GM12878 (cell line): ENCODE measurements around the gene ZNF45. TPM values are rescaled to one million over a fixed set of nuclear protein-coding genes. Genes with fewer than 3 reads are reported as not detected.

ENCODE experiments used
- ATF7 ChIP-seq: fragments of 450-650 bp; IDR thresholded peaks from 2 replicates; pipeline ENCODE4 v1.6.1; 2016; ENCODE audit warnings: low read depth, mild to moderate bottlenecking
- BACH1 ChIP-seq: fragments of 450-650 bp; IDR thresholded peaks from 2 replicates; pipeline ENCODE4 v1.6.1; 2017; ENCODE audit warnings: mild to moderate bottlenecking, borderline replicate concordance
- CEBPZ ChIP-seq: fragments of 150-350 bp; IDR thresholded peaks from 2 replicates; pipeline ENCODE4 v1.6.1; 2016; ENCODE audit warnings: low read depth, low read length
- CREB1 ChIP-seq: IDR thresholded peaks from 2 replicates; pipeline ENCODE4 v1.6.1; 2012; ENCODE audit warnings: low read depth, mild to moderate bottlenecking, inconsistent platforms
- ESRRA ChIP-seq: IDR thresholded peaks from 2 replicates; pipeline ENCODE4 v1.6.1; 2012; ENCODE audit warnings: mild to moderate bottlenecking, low read length, improper control_type of control experiment
- GABPA ChIP-seq: IDR thresholded peaks from 2 replicates; pipeline ENCODE4 v1.6.1; 2014; ENCODE audit warnings: antibody characterized with exemption, low read depth, mild to moderate bottlenecking, inconsistent platforms
- GATAD2B ChIP-seq: fragments of 450-650 bp; conservative IDR thresholded peaks from 2 replicates; pipeline ENCODE4 v1.6.1; 2017; ENCODE audit warnings: low read depth, mild to moderate bottlenecking, moderate library complexity
- MTA3 ChIP-seq: IDR thresholded peaks from 2 replicates; pipeline ENCODE4 v1.6.1; 2012; ENCODE audit warnings: low read length, inconsistent platforms, borderline replicate concordance
- NR2F1 ChIP-seq: fragments of 450-650 bp; conservative IDR thresholded peaks from 2 replicates; pipeline ENCODE4 v1.6.1; 2017; ENCODE audit warnings: mild to moderate bottlenecking
- POLR2AphosphoS5 ChIP-seq: IDR thresholded peaks from 2 replicates; pipeline ENCODE4 v1.6.1; 2011; ENCODE audit warnings: mild to moderate bottlenecking, low read length, inconsistent platforms
- POU2F2 ChIP-seq: IDR thresholded peaks from 3 replicates; pipeline ENCODE4 v1.6.1; 2011; ENCODE audit warnings: low read depth, mild to moderate bottlenecking, low read length, borderline replicate concordance
- SMAD1 ChIP-seq: fragments of 450-650 bp; IDR thresholded peaks from 2 replicates; pipeline ENCODE4 v1.6.1; 2018; ENCODE audit warnings: mild to moderate bottlenecking, low read depth; ENCODE audit not compliant: partially characterized antibody
- SP1 ChIP-seq: IDR thresholded peaks from one replicate; pipeline ENCODE4 v1.6.1; 2011; ENCODE audit warnings: low read depth, low read length
- ZBTB4 ChIP-seq: fragments of 450-650 bp; formaldehyde crosslinking; IDR thresholded peaks from 2 replicates; pipeline ENCODE4 v1.4.0; 2022; ENCODE audit warnings: mild to moderate bottlenecking, moderate library complexity
- ZNF207 ChIP-seq: fragments of 450-650 bp; IDR thresholded peaks from 2 replicates; pipeline ENCODE4 v1.6.1; 2014; ENCODE audit warnings: antibody characterized with exemption, mild to moderate bottlenecking, borderline replicate concordance
- polyA plus RNA-seq, 11 experiments: library from polyadenylated mRNA; depleted of rRNA in 4 of 11; unstranded in 6 of 11; stranded (reverse) in 5 of 11; fragments of >200 nt; fragmentation: Nextera tagmentation in 4 of 11; fragmentation: Illumina TruSeq in 1 of 11; extraction: Ambion mirVana in 4 of 11; extraction: Trizol in 1 of 11; gene quantifications; 1 replicate in 1 of 11; 2 replicates in 10 of 11; pipeline versions ENCODE4 v1.2.1 to v1.2.3, GENCODE V29; 2011 to 2016; ENCODE audit warnings: inconsistent platforms in 2 of 11, missing spikeins in 2 of 11, low read depth in 1 of 11
- total RNA-seq, 4 experiments: library from RNA; depleted of rRNA in 3 of 4; stranded (reverse); fragments of >200 nt in 3 of 4; fragmentation: Illumina TruSeq in 1 of 4; extraction: Trizol in 1 of 4; gene quantifications; 2 replicates each; pipeline versions ENCODE4 v1.2.1 to v1.2.3, GENCODE V29; 2013 to 2021
- TF ChIP-seq, protein P1 (sequence below): IDR thresholded peaks from 2 replicates; pipeline ENCODE4 v1.6.1; 2011; ENCODE audit warnings: mild to moderate bottlenecking, low read depth, low read length, moderate library complexity; ENCODE audit not compliant: insufficient replicate concordance
- TF ChIP-seq, protein P2 (sequence below): fragments of 450-650 bp; IDR thresholded peaks from 2 replicates; pipeline ENCODE4 v1.6.1; 2016; ENCODE audit warnings: mild to moderate bottlenecking, moderate library complexity, borderline replicate concordance

Gene ZNF45
- total and polyA plus RNA-seq, 10 of the 15 experiments (the other 5 are each of a cell fraction or from before 2014, with no cell fraction given), result 4.2 to 23.1 (median 15.9) TPM

GRCh38 chr19:43901395-43902390, 33.4 kb downstream of the ZNF45 start (continued):
- TF ChIP-seq, protein P1, sequence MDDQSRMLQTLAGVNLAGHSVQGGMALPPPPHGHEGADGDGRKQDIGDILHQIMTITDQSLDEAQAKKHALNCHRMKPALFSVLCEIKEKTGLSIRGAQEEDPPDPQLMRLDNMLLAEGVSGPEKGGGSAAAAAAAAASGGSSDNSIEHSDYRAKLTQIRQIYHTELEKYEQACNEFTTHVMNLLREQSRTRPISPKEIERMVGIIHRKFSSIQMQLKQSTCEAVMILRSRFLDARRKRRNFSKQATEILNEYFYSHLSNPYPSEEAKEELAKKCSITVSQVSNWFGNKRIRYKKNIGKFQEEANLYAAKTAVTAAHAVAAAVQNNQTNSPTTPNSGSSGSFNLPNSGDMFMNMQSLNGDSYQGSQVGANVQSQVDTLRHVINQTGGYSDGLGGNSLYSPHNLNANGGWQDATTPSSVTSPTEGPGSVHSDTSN, result no peak
- peak; percentile 86 for TF ChIP-seq GABPA
- no peak for TF ChIP-seq NR2F1
- TF ChIP-seq MTA3, result no peak
- TF ChIP-seq POU2F2, result no peak
- TF ChIP-seq, protein P2, sequence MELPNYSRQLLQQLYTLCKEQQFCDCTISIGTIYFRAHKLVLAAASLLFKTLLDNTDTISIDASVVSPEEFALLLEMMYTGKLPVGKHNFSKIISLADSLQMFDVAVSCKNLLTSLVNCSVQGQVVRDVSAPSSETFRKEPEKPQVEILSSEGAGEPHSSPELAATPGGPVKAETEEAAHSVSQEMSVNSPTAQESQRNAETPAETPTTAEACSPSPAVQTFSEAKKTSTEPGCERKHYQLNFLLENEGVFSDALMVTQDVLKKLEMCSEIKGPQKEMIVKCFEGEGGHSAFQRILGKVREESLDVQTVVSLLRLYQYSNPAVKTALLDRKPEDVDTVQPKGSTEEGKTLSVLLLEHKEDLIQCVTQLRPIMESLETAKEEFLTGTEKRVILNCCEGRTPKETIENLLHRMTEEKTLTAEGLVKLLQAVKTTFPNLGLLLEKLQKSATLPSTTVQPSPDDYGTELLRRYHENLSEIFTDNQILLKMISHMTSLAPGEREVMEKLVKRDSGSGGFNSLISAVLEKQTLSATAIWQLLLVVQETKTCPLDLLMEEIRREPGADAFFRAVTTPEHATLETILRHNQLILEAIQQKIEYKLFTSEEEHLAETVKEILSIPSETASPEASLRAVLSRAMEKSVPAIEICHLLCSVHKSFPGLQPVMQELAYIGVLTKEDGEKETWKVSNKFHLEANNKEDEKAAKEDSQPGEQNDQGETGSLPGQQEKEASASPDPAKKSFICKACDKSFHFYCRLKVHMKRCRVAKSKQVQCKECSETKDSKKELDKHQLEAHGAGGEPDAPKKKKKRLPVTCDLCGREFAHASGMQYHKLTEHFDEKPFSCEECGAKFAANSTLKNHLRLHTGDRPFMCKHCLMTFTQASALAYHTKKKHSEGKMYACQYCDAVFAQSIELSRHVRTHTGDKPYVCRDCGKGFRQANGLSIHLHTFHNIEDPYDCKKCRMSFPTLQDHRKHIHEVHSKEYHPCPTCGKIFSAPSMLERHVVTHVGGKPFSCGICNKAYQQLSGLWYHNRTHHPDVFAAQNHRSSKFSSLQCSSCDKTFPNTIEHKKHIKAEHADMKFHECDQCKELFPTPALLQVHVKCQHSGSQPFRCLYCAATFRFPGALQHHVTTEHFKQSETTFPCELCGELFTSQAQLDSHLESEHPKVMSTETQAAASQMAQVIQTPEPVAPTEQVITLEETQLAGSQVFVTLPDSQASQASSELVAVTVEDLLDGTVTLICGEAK, result peak; percentile 85; the same call in 1 of the 2 replicates
- TF ChIP-seq ATF7, result no peak
- no peak for TF ChIP-seq ZNF207
- no peak for TF ChIP-seq ESRRA
- no peak for TF ChIP-seq CREB1
- TF ChIP-seq SMAD1, result no peak
- no peak for TF ChIP-seq BACH1
- no peak for TF ChIP-seq CEBPZ
- no peak for TF ChIP-seq GATAD2B
- TF ChIP-seq ZBTB4 (CRISPR knock-in tag), result no peak
- no peak for TF ChIP-seq SP1
- 0 out of 2 replicates have a peak, but pooled peaks have one; percentile 22 for TF ChIP-seq POLR2AphosphoS5
